ENCODE results near the gene ADCK1.
"Not testable (repeated sequence)": the region's sequence is repeated elsewhere in the genome, so short reads cannot be mapped to it uniquely, and the experiment has no call there.

ADCK1 gene

GRCh38 chr14:77867476-77867875, 67.6 kb downstream of the ADCK1 start:
- no peak for DNase-seq

GRCh38 chr14:77868552-77869285, 68.8 kb downstream of the ADCK1 start:
- no peak for DNase-seq

GRCh38 chr14:77869340-77869739, 69.4 kb downstream of the ADCK1 start:
- no peak for DNase-seq

GRCh38 chr14:77870646-77871045, 70.7 kb downstream of the ADCK1 start:
- DNase-seq, result no peak

- no peak for DNase-seq
These were observed 72.2 kb downstream of the ADCK1 start for GRCh38 chr14:77872152-77872551.

GRCh38 chr14:77872983-77873382, 73.1 kb downstream of the ADCK1 start:
- DNase-seq, result no peak

- no peak for DNase-seq
These were observed 78.9 kb downstream of the ADCK1 start for GRCh38 chr14:77878783-77879182.

GRCh38 chr14:77880056-77880455, 80.1 kb downstream of the ADCK1 start:
- DNase-seq, result no peak

GRCh38 chr14:77882098-77882497, 82.2 kb downstream of the ADCK1 start:
- no peak for DNase-seq

GRCh38 chr14:77882636-77883035, 82.7 kb downstream of the ADCK1 start:
- DNase-seq, result no peak

- DNase-seq, result no peak
These were observed 83.4 kb downstream of the ADCK1 start for GRCh38 chr14:77883131-77883846.

- no peak for DNase-seq
These were observed 83.9 kb downstream of the ADCK1 start for GRCh38 chr14:77883847-77884238.

- no peak for DNase-seq
These were observed 85.5 kb downstream of the ADCK1 start for GRCh38 chr14:77885367-77885766.

- DNase-seq, result no peak
These were observed 86.1 kb downstream of the ADCK1 start for GRCh38 chr14:77886010-77886409.

GRCh38 chr14:77888903-77889302, 89.0 kb downstream of the ADCK1 start:
- not testable (repeated sequence) for DNase-seq

- no peak for DNase-seq
These were observed 90.1 kb downstream of the ADCK1 start for GRCh38 chr14:77889971-77890442.

GRCh38 chr14:77890873-77891272, 91.0 kb downstream of the ADCK1 start:
- DNase-seq, result no peak

- no peak for DNase-seq
These were observed 92.5 kb downstream of the ADCK1 start for GRCh38 chr14:77892381-77892871.

- no peak for DNase-seq
These were observed 93.1 kb downstream of the ADCK1 start for GRCh38 chr14:77892890-77893484.

GRCh38 chr14:77897374-77897773, 97.5 kb downstream of the ADCK1 start:
- no peak for DNase-seq

- no peak for DNase-seq
These were observed 102.9 kb downstream of the ADCK1 start for GRCh38 chr14:77902811-77903210.

- DNase-seq, result no peak
These were observed 103.3 kb downstream of the ADCK1 start for GRCh38 chr14:77903221-77903620.

GRCh38 chr14:77903937-77904617, 104.2 kb downstream of the ADCK1 start:
- DNase-seq, result no peak
